IPS DF 4.7 (cell line): ENCODE measurements around the gene PRH1.

Experiments used
- DNase-seq: peaks from one replicate; pipeline ENCODE4 v3.0.0-alpha.2; 2013; ENCODE audit warnings: low spot score; ENCODE audit errors: extremely low read depth

The PRH1 gene

GRCh38 chr12:10884086-10884725 lies at the start of gene PRH1:
Gene PRH1, minus strand, starts transcription at chr12:10884255. Its CDS starts 38 bp downstream, at chr12:10884217.
- no peak for DNase-seq

DNA sequence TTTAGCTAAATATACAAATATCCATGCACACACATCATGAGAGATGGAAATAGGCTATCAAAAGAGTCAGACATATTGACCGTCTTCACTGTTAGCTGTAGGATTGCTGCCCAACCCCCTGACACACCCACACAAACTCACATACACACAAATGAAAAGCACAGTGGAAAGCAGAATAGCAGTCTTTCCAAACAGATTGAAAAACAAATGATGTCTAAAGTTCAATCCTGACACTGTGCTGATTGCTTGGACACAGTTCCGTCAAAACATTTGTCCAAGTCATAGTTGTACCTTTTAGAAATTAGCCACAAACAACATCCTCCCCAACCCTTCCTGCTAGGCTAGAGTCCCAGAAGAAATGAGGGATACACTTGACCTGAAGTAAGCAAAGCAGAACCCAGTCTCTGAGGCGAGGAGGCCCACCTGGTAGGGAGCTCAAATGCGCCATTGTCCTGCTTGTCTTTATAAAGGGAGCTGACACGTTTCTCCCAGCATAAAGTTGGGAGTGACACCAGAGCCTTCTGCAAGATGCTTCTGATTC lies 44.8 kb upstream of the PRH1 start, which contains the start of gene PRH2:
Gene PRH2 (plus strand): TSS at position 491 of the 541 bp plus-strand sequence. CDS start 38 bp downstream, at position 529.
- DNase-seq = no peak

- no peak for DNase-seq
Measured at GRCh38 chr12:10926269-10926668, 42.2 kb upstream of the PRH1 start.

DNA sequence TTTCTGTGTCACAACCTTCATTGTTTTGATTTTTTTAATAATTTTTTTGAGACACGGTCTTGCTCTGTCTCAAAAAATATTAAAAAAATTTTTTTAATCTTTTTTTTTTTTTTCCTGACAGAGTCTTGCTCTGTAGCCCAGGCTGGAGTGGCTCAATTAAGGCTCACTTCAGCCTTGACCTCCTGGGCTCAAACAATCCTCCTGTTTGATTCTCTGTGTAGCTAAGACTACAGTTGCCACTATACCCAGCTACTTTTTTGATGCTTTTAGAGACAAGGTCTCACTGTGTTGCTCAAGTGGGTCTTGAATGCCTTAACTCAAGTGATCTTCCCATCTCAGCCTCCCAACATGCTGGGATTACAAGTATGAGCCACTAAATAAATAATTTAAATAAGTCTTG lies 35.8 kb upstream of the PRH1 start:
- no peak for DNase-seq

DNA sequence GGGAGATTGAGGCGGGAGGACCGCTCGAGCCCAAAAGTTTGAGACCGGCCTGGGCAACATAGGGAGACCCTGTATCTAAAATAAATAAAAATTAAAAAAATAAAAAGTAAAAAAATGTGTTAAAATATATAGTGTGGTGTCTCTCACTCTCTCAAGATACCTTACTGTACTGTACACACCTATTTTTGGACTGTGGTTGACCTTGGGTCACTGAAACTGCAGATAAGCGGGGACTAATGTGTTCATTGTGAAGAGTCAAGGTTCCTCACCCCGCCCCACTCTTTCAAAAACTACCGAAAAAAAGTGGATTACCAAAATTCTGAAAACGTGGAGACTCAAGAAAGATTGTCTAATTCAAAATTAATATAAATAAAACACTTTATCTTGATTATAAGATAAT lies 26.3 kb upstream of the PRH1 start:
- DNase-seq = no peak

DNA sequence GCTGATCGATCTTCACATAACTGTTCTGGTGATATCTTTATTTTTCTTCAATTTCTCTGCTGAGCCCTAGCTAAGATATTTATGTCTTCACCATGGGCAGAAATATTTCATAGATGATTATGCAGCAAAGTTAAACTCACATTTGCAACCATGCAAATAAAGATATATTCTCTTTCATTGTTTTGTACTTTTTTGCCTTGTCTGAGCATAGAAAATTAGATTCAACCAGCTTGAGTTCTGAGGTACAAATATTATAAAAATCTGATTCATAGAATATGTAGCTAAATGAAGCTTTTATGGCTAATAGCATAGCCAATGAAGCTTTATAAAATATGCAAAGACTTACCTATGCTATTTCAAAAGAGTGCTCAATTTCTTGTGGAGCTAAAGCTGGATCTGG lies 25.4 kb upstream of the PRH1 start, which contains the start of gene TAS2R13:
Gene TAS2R13 (minus strand): TSS at position 101 of the 400 bp plus-strand sequence. CDS start 264 bp downstream, outside the sequence.
- no peak for DNase-seq

DNA sequence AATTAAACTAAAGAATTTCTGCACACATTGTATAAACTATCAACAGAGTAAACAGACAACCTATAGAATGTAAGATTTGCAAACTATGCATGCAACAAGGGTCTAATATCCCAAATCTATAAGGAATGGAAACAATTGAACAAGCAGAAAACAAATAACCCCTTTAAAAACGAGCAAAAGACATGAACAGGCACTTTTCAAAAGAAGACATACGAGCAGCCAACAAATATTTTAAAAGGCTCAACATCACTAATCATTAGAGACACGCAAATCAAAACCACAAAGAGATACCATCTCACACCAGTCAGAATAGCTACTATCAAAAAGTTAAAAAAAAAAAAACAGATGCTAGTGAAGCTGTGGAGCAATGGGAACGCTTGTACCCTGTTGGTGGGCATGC lies 20.6 kb upstream of the PRH1 start:
- DNase-seq = no peak

DNA sequence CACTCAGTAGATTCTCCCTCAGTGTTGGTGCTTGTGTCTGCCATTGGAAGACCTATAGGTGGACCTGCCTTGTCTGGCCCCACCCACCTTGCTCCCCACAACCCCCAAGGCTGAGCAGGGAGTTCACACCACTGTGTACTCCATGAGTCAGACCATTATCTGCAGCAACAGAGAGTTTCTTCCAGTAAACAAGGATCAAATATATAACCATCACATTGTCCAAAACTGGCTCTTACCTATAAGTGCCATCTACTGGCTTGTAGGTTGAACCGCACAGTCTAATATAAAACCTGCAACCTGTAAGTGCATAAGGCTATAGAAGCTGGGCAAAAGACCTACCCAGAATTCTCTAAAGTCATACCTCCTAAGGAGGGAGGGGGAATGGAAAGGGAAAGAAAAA lies 17.4 kb upstream of the PRH1 start:
- DNase-seq = no peak

DNA sequence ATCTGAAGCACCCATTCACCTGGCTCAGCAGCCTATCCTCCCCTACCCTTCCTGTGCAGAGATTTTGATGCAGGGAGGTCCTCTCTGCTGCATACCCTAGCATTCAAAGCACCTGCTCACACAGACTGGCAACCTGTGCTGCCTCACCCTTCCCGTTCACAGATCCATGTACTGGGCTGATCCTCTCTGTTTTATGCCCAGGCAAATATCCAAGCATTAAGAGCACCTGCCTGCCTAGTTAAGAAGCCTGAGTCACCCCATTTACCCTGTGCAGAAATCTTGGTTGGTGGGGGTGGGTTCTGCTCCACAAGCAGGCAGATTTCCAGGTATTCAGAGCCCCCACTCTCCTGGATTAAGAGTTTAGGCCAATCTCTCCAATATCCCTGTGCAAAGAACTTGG lies 16.9 kb upstream of the PRH1 start:
- DNase-seq = no peak

GRCh38 chr12:10900530-10900929 lies 16.5 kb upstream of the PRH1 start:
- DNase-seq = no peak

GRCh38 chr12:10896854-10897253 lies 12.8 kb upstream of the PRH1 start:
- no peak for DNase-seq

DNA sequence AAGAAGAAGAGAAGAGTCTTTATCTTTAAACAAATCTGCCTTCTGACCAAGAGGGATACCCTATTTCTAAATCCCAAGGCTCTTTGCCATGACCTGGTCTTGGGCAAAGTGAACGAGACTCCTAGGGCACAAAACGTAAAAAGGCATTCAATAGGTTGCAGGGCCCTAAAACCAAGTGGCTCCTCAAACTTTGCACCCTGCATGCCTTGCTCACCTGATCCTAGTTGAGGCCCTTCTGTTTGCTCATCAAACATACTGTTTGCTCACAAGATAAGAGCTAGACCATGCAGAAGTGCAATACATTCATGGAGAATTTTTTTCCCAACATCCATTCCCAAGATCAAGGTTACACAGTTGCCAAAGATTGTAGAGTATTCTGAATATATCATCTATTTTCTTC lies 7.9 kb upstream of the PRH1 start:
- DNase-seq = no peak

DNA sequence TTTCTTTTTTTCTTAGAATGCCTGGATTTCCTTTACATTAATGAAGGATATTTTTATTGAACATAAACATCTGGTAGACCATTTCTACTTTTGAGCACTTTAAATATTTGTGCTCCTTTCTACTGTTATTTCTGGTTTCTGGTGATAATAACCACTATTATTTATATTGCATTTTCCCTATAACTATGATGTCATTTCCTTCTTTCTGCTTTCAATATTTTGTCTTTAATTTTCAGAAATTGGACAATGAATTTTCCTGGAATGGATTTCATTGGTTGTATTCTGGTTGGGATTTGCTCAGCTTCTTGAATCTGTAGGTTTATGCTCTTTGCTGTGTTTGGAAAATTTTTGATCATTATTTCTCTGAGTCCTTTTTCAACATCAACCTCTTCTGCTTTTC lies 5.2 kb upstream of the PRH1 start:
- no peak for DNase-seq

- DNase-seq = no peak
Measured at GRCh38 chr12:10873378-10873777, 10.7 kb downstream of the PRH1 start.

DNA sequence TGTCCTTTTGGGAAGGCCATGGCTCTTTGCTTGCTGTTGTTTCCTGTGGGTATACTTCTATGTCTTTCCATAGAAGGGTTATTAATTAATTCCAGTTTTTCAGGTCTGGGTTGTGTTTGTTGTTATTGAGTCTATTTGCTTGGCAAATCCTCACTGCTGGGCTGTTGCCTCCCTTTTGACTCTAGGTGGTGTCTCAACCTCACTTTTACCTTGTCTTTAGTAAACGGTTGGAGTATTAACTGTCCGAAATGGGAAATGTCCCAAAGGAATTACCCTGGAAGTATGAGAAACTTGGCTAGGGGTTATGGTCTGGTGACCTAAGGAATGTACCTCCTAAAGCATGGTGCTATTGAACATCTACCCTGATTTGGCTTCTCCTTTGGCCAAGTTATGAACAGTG lies 16.7 kb downstream of the PRH1 start:
- DNase-seq = no peak

DNA sequence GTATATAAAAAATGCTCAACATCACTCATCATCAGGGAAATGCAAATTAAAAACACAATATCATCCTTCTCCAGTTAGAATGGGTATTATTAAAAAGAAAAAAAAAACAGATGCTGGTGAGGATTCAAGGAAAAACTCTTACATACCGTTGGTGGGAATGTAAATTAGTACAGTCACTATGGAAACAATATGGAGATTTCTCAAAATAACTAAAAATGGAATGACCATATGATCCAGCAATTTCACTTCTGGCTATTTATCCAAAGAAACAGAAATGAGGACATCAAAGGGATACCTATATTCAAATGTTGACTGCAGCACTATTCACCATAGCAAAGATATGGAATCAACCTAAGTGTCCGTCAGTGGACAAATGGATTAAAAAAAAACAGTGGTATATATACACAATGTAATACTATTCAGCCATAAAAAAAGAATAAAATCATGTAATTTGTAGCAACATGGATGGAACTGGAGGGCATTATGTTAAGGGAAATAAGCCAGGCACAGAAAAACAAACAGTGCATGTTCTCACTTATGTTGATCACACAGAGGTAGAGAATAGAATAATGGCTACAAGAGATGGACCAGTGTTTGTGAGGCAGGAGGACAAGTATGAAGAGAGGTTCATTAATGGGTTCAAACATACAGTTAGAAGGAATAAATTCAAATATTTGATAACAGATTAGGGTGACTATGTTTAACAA lies 20.4 kb downstream of the PRH1 start:
- DNase-seq = no peak

GRCh38 chr12:10861366-10861765 lies 22.7 kb downstream of the PRH1 start:
- DNase-seq = no peak

DNA sequence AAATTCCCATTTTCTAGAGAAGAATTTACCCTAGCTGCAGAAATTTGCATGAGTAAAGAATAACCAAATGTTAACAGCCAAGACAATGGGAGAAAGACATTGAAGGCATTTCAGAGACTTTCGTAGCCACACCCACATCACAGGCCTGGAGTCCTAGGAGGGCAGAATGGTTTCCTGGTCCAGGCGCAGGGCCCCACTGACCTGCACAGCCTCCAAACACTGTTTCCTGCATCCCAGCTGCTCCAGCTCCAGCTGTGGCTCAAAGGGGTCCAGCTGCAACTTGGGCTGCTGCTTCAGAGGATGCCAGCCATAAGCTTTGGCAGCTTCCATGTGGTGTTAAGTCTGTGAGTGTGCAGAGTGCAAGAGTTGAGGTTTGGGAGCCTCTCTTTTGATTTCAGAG lies 28.2 kb downstream of the PRH1 start:
- DNase-seq = no peak

- DNase-seq = no peak
Measured at GRCh38 chr12:10853776-10854175, 30.3 kb downstream of the PRH1 start.

DNA sequence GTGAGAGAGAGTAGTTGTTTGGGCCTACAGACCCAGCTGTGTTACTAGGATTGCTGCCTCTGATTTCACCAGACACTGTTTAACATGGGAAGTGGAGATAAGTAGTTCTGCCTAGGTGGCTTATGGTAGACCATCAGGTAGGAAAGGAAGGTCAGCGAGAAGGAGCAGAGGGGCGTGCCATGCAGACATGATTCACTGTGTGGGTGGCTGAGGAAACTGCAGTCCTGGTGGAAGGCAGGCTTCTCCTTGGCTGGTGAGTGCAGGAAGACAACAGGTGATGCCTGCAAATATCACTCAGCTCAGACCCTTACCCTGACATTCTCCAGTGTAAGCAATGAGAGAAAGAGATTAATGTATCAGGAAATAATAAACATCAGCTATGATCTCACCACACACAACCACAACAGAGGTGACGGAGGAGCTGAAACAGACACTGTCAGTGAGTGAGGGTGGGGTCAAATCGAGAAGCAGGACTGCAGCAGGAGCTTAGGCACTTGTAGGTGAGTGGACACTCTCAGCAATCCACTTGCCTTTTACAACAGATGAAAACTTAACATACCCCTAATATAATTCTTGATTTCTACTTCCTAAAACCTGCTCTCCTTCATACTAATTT lies 32.7 kb downstream of the PRH1 start:
- DNase-seq = no peak

GRCh38 chr12:10849425-10849878 lies 34.6 kb downstream of the PRH1 start, which contains the start of gene PRR4:
Gene PRR4, minus strand, starts transcription at chr12:10849475. Its CDS starts 38 bp downstream, at chr12:10849437.
- no peak for DNase-seq

GRCh38 chr12:10847744-10848143 lies 36.3 kb downstream of the PRH1 start:
- DNase-seq = no peak
